GM12878 (cell line): ENCODE results near the gene SCEL. TPM values are rescaled to one million over a fixed set of nuclear protein-coding genes. Genes with fewer than 3 reads are reported as not detected.
A peak's percentile ranks its signal among the peaks of the same experiment; 100 is the strongest.

ENCODE experiments used
- ATAC-seq: fragments of 200-7000 bp; cut with Tn5 transposase; 3 replicates; pipeline ENCODE4 v1.9.1; 2020; ENCODE audit warnings: mild to moderate bottlenecking, moderate library complexity
- BruUV-seq: library from RNA; stranded (reverse); fragments of 400-500 nt; replicated peaks from 2 replicates; lab custom pipeline; 2021; lab: Mats Ljungman, UMichigan
- CTCF ChIA-PET: fragments of 300-600 bp; sonication (Branson Sonifier 250); formaldehyde crosslinking; extraction: SDS; loops from one replicate; lab custom pipeline; 2021; ENCODE audit warnings: inconsistent platforms; lab: Yijun Ruan, JAX
- POLR2A ChIA-PET: fragments of 350-600 bp; formaldehyde crosslinking; extraction: SDS; loops from one replicate; lab custom pipeline; 2021; ENCODE audit warnings: inconsistent platforms; lab: Charles Lee
- RAD21 ChIA-PET: fragments of 300-600 bp; sonication (Branson Sonifier 250); formaldehyde crosslinking; loops from one replicate; lab custom pipeline; 2023; ENCODE audit warnings: antibody characterized with exemption; ENCODE audit not compliant: unreplicated experiment; lab: Charles Lee
- SMC1A ChIA-PET: fragments of 300-600 bp; sonication (Branson Sonifier 250); formaldehyde crosslinking; loops from one replicate; lab custom pipeline; 2023; ENCODE audit not compliant: unreplicated experiment, uncharacterized antibody; lab: Charles Lee
- DNase-seq: peaks from one replicate; pipeline ENCODE4 v3.0.0-alpha.2; 2011; ENCODE audit warnings: low read depth, low spot score
- FAIRE-seq: peaks from 3 replicates; lab custom pipeline; 2011; peaks lifted over from hg19 to GRCh38; lab: Jason Lieb, UNC
- H2AFZ ChIP-seq: 2 replicates; pipeline ENCODE4 v1.6.0; 2011; ENCODE audit warnings: low read depth, low read length, control low read depth; ENCODE audit not compliant: control insufficient read depth
- H3K27ac ChIP-seq: 2 replicates; pipeline ENCODE4 v1.5.1; 2011; ENCODE audit warnings: control low read depth; ENCODE audit not compliant: control insufficient read depth, insufficient read depth
- H3K27me3 ChIP-seq, 2 experiments: replicated peaks in 1 of 2; 2 replicates each; pipeline versions ENCODE4 v1.6.0 to v1.6.1; 2011; ENCODE audit warnings: low read length in 1 of 2; ENCODE audit not compliant: control insufficient read depth in 2 of 2, insufficient read depth in 2 of 2
- H3K36me3 ChIP-seq, 2 experiments: 2 replicates each; pipeline ENCODE4 v1.5.1; 2011; ENCODE audit warnings: low read length in 1 of 2; ENCODE audit not compliant: control insufficient read depth in 2 of 2, insufficient read depth in 2 of 2
- H3K4me1 ChIP-seq: 2 replicates; pipeline ENCODE4 v1.6.1; 2011; ENCODE audit warnings: mild to moderate bottlenecking, low read length, moderate library complexity, mixed read lengths; ENCODE audit not compliant: control insufficient read depth, insufficient read depth
- H3K4me2 ChIP-seq: 2 replicates; pipeline ENCODE4 v1.6.0; 2011; ENCODE audit warnings: control low read depth; ENCODE audit not compliant: control insufficient read depth, insufficient read depth
- H3K4me3 ChIP-seq: fragments of 200-600 bp; sonication (generic); 2 replicates; pipeline ENCODE4 v1.5.1; 2016
- H3K79me2 ChIP-seq: 2 replicates; pipeline ENCODE4 v1.6.0; 2011; ENCODE audit warnings: low read length; ENCODE audit not compliant: control insufficient read depth, insufficient read depth
- H3K9ac ChIP-seq: 2 replicates; pipeline ENCODE4 v1.8.0; 2011; ENCODE audit warnings: low read length, control low read depth, mixed read lengths; ENCODE audit not compliant: control insufficient read depth, insufficient read depth
- H3K9me3 ChIP-seq: replicated peaks from 3 replicates; pipeline ENCODE4 v1.5.1; 2011; ENCODE audit warnings: mild to moderate bottlenecking, low read length; ENCODE audit not compliant: control insufficient read depth, insufficient read depth
- H4K20me1 ChIP-seq: 2 replicates; pipeline ENCODE4 v1.6.0; 2011; ENCODE audit not compliant: control insufficient read depth, insufficient read depth
- ATF2 ChIP-seq: IDR thresholded peaks from 2 replicates; pipeline ENCODE4 v1.6.1; 2012; ENCODE audit warnings: low read length, inconsistent platforms
- CEBPB ChIP-seq, 2 experiments: fragments of 150-350 bp in 1 of 2; IDR thresholded peaks; 2 replicates each; pipeline ENCODE4 v1.6.1; 2012 to 2014; ENCODE audit warnings: low read depth in 2 of 2, low read length in 2 of 2, borderline replicate concordance in 1 of 2, inconsistent platforms in 1 of 2
- CREB1 ChIP-seq: IDR thresholded peaks from 2 replicates; pipeline ENCODE4 v1.6.1; 2012; ENCODE audit warnings: low read depth, mild to moderate bottlenecking, inconsistent platforms
- CREM ChIP-seq: IDR thresholded peaks from 2 replicates; pipeline ENCODE4 v1.6.1; 2014; ENCODE audit warnings: antibody characterized with exemption, low read depth
- EED ChIP-seq: sonication (generic); IDR thresholded peaks from 2 replicates; pipeline ENCODE4 v1.6.1; 2016; ENCODE audit warnings: antibody characterized with exemption, low read depth
- EP300 ChIP-seq, 2 experiments: fragments of 150-350 bp in 1 of 2; IDR thresholded peaks; 2 replicates each; pipeline ENCODE4 v1.6.1; 2011 to 2012; ENCODE audit warnings: low read depth in 2 of 2, low read length in 2 of 2, borderline replicate concordance in 1 of 2, improper control_type of control experiment in 1 of 2, inconsistent platforms in 1 of 2; ENCODE audit not compliant: control insufficient read depth in 1 of 2
- EZH2 ChIP-seq: IDR thresholded peaks from 2 replicates; pipeline ENCODE4 v1.6.1; 2012; ENCODE audit warnings: low read depth, mild to moderate bottlenecking, control low read depth, inconsistent platforms, low read length, borderline replicate concordance; ENCODE audit not compliant: control insufficient read depth
- FOXK2 ChIP-seq: fragments of 450-650 bp; IDR thresholded peaks from 2 replicates; pipeline ENCODE4 v1.6.1; 2017; ENCODE audit warnings: mild to moderate bottlenecking, moderate library complexity
- FOXM1 ChIP-seq: IDR thresholded peaks from 2 replicates; pipeline ENCODE4 v1.6.1; 2012; ENCODE audit warnings: low read depth, mild to moderate bottlenecking, inconsistent platforms, low read length, moderate library complexity
- GABPA ChIP-seq: IDR thresholded peaks from 2 replicates; pipeline ENCODE4 v1.6.1; 2014; ENCODE audit warnings: antibody characterized with exemption, low read depth, mild to moderate bottlenecking, inconsistent platforms
- JUNB ChIP-seq: IDR thresholded peaks from 2 replicates; pipeline ENCODE4 v1.6.1; 2016; ENCODE audit warnings: antibody characterized with exemption, mild to moderate bottlenecking
- MTA3 ChIP-seq: IDR thresholded peaks from 2 replicates; pipeline ENCODE4 v1.6.1; 2012; ENCODE audit warnings: low read length, inconsistent platforms, borderline replicate concordance
- MYB ChIP-seq: fragments of 150-350 bp; IDR thresholded peaks from 2 replicates; pipeline ENCODE4 v1.6.1; 2014; ENCODE audit warnings: mild to moderate bottlenecking, low read depth, low read length, borderline replicate concordance
- NFIC ChIP-seq: IDR thresholded peaks from 2 replicates; pipeline ENCODE4 v1.6.1; 2012; ENCODE audit warnings: low read depth, mild to moderate bottlenecking, inconsistent platforms, low read length, moderate library complexity
- RAD21 ChIP-seq: IDR thresholded peaks from 2 replicates; pipeline ENCODE4 v1.6.1; 2011; ENCODE audit warnings: mild to moderate bottlenecking, low read depth, low read length, moderate library complexity; ENCODE audit not compliant: insufficient read depth
- RCOR1 ChIP-seq: conservative IDR thresholded peaks from 2 replicates; pipeline ENCODE4 v1.6.1; 2012; ENCODE audit warnings: low read depth, low read length, improper control_type of control experiment
- SMAD1 ChIP-seq: fragments of 450-650 bp; IDR thresholded peaks from 2 replicates; pipeline ENCODE4 v1.6.1; 2018; ENCODE audit warnings: mild to moderate bottlenecking, low read depth; ENCODE audit not compliant: partially characterized antibody
- SUPT20H ChIP-seq: IDR thresholded peaks from 2 replicates; pipeline ENCODE4 v1.6.1; 2011; ENCODE audit warnings: low read depth, mild to moderate bottlenecking, low read length, moderate library complexity, borderline replicate concordance; ENCODE audit not compliant: control insufficient read depth
- ZNF24 ChIP-seq: fragments of 450-650 bp; IDR thresholded peaks from 2 replicates; pipeline ENCODE4 v1.6.1; 2017; ENCODE audit warnings: antibody characterized with exemption, mild to moderate bottlenecking
- ZSCAN29 ChIP-seq: fragments of 450-650 bp; IDR thresholded peaks from 2 replicates; pipeline ENCODE4 v1.6.1; 2017; ENCODE audit warnings: mild to moderate bottlenecking, moderate library complexity
- WGBS: methylation state at CpG from one replicate; pipeline ENCODE4 v1.1.6; 2016; ENCODE audit warnings: low lambda C conversion rate; ENCODE audit not compliant: insufficient replicate concordance, insufficient coverage; ENCODE audit errors: missing lambda C conversion rate; 5-methylcytosine and 5-hydroxymethylcytosine counted together
- in situ Hi-C: fragments of 300-500 bp; cut with MboI; formaldehyde crosslinking; loops from 9 replicates; pipeline ENCODE4 v1.14.3; 2018; ENCODE audit warnings: mixed read lengths
- intact Hi-C: fragments of 100-400 bp; cut with micrococcal nuclease; formaldehyde crosslinking; loops from one replicate; pipeline ENCODE4 v1.14.2; 2022; ENCODE audit not compliant: unreplicated experiment
- polyA plus RNA-seq, 11 experiments: library from polyadenylated mRNA; depleted of rRNA in 4 of 11; unstranded in 6 of 11; stranded (reverse) in 5 of 11; fragments of >200 nt; fragmentation: Nextera tagmentation in 4 of 11; fragmentation: Illumina TruSeq in 1 of 11; extraction: Ambion mirVana in 4 of 11; extraction: Trizol in 1 of 11; gene quantifications; 1 replicate in 1 of 11; 2 replicates in 10 of 11; pipeline versions ENCODE4 v1.2.1 to v1.2.3, GENCODE V29; 2011 to 2016; ENCODE audit warnings: inconsistent platforms in 2 of 11, missing spikeins in 2 of 11, low read depth in 1 of 11
- total RNA-seq, 4 experiments: library from RNA; depleted of rRNA in 3 of 4; stranded (reverse); fragments of >200 nt in 3 of 4; fragmentation: Illumina TruSeq in 1 of 4; extraction: Trizol in 1 of 4; gene quantifications; 2 replicates each; pipeline versions ENCODE4 v1.2.1 to v1.2.3, GENCODE V29; 2013 to 2021

SCEL gene
- total and polyA plus RNA-seq, 10 of the 15 experiments (the other 5 are each of a cell fraction or from before 2014, with no cell fraction given): 0.09 to 0.68 (median 0.16) TPM; not detected in 1

GRCh38 chr13:77515785-77516184 lies 19.7 kb upstream of the SCEL start (continued):
- no peak for TF ChIP-seq EZH2
- no peak for TF ChIP-seq RCOR1
- TF ChIP-seq FOXK2: no peak
- TF ChIP-seq RAD21: no peak

- intact Hi-C loops (no loop called here), in situ Hi-C loops (no loop called here)
- H2AFZ ChIP-seq: no peak overlapping the region
- H3K4me1 ChIP-seq: peaks cover 14% of the 10 kb centered on the region; the same call in 1 of the 2 replicates
- H3K79me2 ChIP-seq: no peaks in the 10 kb centered on the region
- H3K9ac ChIP-seq: no peak overlapping the region
- BruUV-seq: no TSS peak
- H4K20me1 ChIP-seq: no peaks in the 10 kb centered on the region
- ChIA-PET CTCF (interaction anchor here (1.5 to 2.1 kb wide), 3 partner anchors 9 to 49 kb away, joined by 4 to 9 read pairs (median 5); no protein-coding TSS in a partner anchor), POLR2A (interaction anchor here (0.6 kb wide), 1 partner anchor 86 kb away, joined by 3 read pairs; no protein-coding TSS in a partner anchor), SMC1A (interaction anchor here (0.7 to 5.5 kb wide), 15 partner anchors 9 to 244 kb away, joined by 3 to 57 read pairs (median 3); no protein-coding TSS in a partner anchor), RAD21 (interaction anchor here (1.4 to 1.5 kb wide), 3 partner anchors 12 to 28 kb away, joined by 6 to 7 read pairs (median 7); no protein-coding TSS in a partner anchor)
- DNase-seq (no peak), ATAC-seq (peak; percentile 57), FAIRE-seq (peak; percentile 41)
- H3K27me3 ChIP-seq: no peaks in the 10 kb centered on the region
- no peak overlapping the region for H3K27ac ChIP-seq
- no peak overlapping the region for H3K4me3 ChIP-seq
- no peaks in the 10 kb centered on the region for H3K36me3 ChIP-seq
- 46% methylated on average over 4 of the region's 4 CpGs for WGBS
- H3K9me3 ChIP-seq: no peaks in the 10 kb centered on the region
- TF ChIP-seq SUPT20H (no peak), EED (peak; percentile 76), CEBPB (IDR thresholded peaks at IDR 0.05; ENCODE audit: borderline replicate concordance in 1 of 2, low read depth in 2 of 2, low read length in 2 of 2) (no peak), FOXM1 (0 out of 2 replicates have a peak, but pooled peaks have one; percentile 11), GABPA (peak; percentile 27; the same call in 1 of the 2 replicates), EP300 (IDR thresholded peaks at IDR 0.05; ENCODE audit: borderline replicate concordance in 1 of 2, control insufficient read depth in 1 of 2, low read depth in 2 of 2, low read length in 2 of 2) (no peak), MTA3 (no peak), NFIC (peak; percentile 42; the same call in 1 of the 2 replicates), ZNF24 (0 out of 2 replicates have a peak, but pooled peaks have one; percentile 56), ATF2 (0 out of 2 replicates have a peak, but pooled peaks have one; percentile 37), CREB1 (peak; percentile 41; the same call in 1 of the 2 replicates), SMAD1 (no peak), CREM (peak; percentile 33; the same call in 1 of the 2 replicates), ZSCAN29 (no peak), JUNB (peak; percentile 65), MYB (no peak)
- H3K4me2 ChIP-seq: no peak overlapping the region
These were observed 19.1 kb upstream of the SCEL start for GRCh38 chr13:77516342-77516789.
